Hepatocyte (in vitro differentiated cells): ENCODE results near the gene RNF34. TPM values are rescaled to one million over a fixed set of nuclear protein-coding genes. Genes with fewer than 3 reads are reported as not detected.

ENCODE experiments used
- DNase-seq: peaks from one replicate; pipeline ENCODE4 v3.0.0-alpha.2; 2016; ENCODE audit warnings: low spot score
- H2AFZ ChIP-seq: fragments of 200-600 bp; sonication (generic); 2 replicates; pipeline ENCODE4 v1.6.0; 2016; ENCODE audit warnings: antibody characterized with exemption, mild to moderate bottlenecking
- H3K27ac ChIP-seq: fragments of 200-600 bp; sonication (generic); 2 replicates; pipeline ENCODE4 v1.5.1; 2016; ENCODE audit warnings: mild to moderate bottlenecking
- H3K27me3 ChIP-seq: fragments of 200-600 bp; sonication (generic); 2 replicates; pipeline ENCODE4 v1.6.1; 2016
- H3K36me3 ChIP-seq: fragments of 200-600 bp; sonication (generic); replicated peaks from 2 replicates; pipeline ENCODE4 v1.5.1; 2016; ENCODE audit warnings: low read depth; ENCODE audit not compliant: insufficient read depth
- H3K4me1 ChIP-seq: fragments of 200-600 bp; sonication (generic); 2 replicates; pipeline ENCODE4 v1.5.1; 2016; ENCODE audit warnings: mild to moderate bottlenecking, moderate library complexity; ENCODE audit not compliant: insufficient read depth
- H3K4me2 ChIP-seq: fragments of 200-600 bp; sonication (generic); 2 replicates; pipeline ENCODE4 v1.6.0; 2016
- H3K4me3 ChIP-seq: fragments of 200-600 bp; sonication (generic); 2 replicates; pipeline ENCODE4 v1.5.1; 2016; ENCODE audit warnings: mild to moderate bottlenecking
- H3K79me2 ChIP-seq: fragments of 200-600 bp; sonication (generic); 2 replicates; pipeline ENCODE4 v1.6.0; 2017; ENCODE audit warnings: mild to moderate bottlenecking
- H3K9me2 ChIP-seq: fragments of 200-600 bp; sonication (generic); replicated peaks from 2 replicates; pipeline ENCODE4 v1.6.0; 2017; ENCODE audit warnings: mild to moderate bottlenecking; ENCODE audit not compliant: insufficient read depth
- H3K9me3 ChIP-seq: fragments of 200-600 bp; sonication (generic); 2 replicates; pipeline ENCODE4 v1.5.1; 2016; ENCODE audit warnings: low read depth, mild to moderate bottlenecking
- H4K20me1 ChIP-seq: fragments of 200-600 bp; sonication (generic); 2 replicates; pipeline ENCODE4 v1.6.0; 2016; ENCODE audit warnings: mild to moderate bottlenecking; ENCODE audit not compliant: insufficient read depth, poor library complexity, severe bottlenecking
- EZH2 ChIP-seq: fragments of 200-600 bp; sonication (generic); IDR thresholded peaks from 2 replicates; pipeline ENCODE4 v1.6.1; 2016; ENCODE audit warnings: antibody characterized with exemption, mild to moderate bottlenecking, borderline replicate concordance
- EZH2phosphoT487 ChIP-seq: fragments of 200-600 bp; sonication (generic); IDR thresholded peaks from one replicate; pipeline ENCODE4 v1.6.1; 2018; ENCODE audit warnings: antibody characterized with exemption, mild to moderate bottlenecking, low read depth, moderate library complexity; ENCODE audit not compliant: unreplicated experiment, severe bottlenecking
- WGBS: methylation state at CpG from one replicate; pipeline ENCODE4 v1.1.6; 2016; ENCODE audit warnings: low lambda C conversion rate; ENCODE audit errors: missing lambda C conversion rate; 5-methylcytosine and 5-hydroxymethylcytosine counted together
- polyA plus RNA-seq: library from polyadenylated mRNA; unstranded; fragments of >200 nt; fragmentation: Nextera tagmentation; extraction: Ambion mirVana; gene quantifications from 2 replicates; pipeline ENCODE4 v1.2.1, GENCODE V29; 2016
- total RNA-seq: library from RNA; depleted of rRNA; stranded (reverse); fragments of >200 nt; gene quantifications from 2 replicates; pipeline ENCODE4 v1.2.3, GENCODE V29; 2014
- TF ChIP-seq, protein P1 (sequence below): fragments of 200-600 bp; sonication (generic); IDR thresholded peaks from 2 replicates; pipeline ENCODE4 v1.5.1; 2016; ENCODE audit warnings: antibody characterized with exemption, mild to moderate bottlenecking; ENCODE audit not compliant: poor library complexity

The RNF34 gene
- total and polyA plus RNA-seq, 2 experiments from 2014 or later, result 37.0 to 42.2 TPM

DNA sequence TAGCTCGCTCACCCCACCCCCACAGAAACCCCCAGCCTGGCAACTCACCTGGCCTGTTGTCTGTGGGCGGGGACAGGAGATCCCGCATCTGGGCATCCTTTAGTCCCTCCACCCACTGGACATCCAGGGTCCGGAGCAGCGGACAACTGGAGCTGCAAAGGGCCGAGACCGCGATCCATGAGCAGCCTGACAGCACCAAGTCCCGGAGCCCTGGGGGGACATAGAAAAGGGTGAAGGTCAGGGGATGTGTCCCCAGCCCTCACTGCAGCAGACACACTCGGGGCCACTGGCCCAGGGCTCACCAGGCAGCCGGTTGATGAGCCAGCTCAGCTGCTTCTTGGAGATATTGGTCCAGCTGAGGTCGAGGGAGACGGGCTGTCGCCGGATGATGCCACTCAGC is 40.9 kb downstream of the RNF34 start:
- Histone ChIP-seq H3K4me1 (no peaks in the 10 kb centered on the region), H3K4me3 (no peak overlapping the region), H3K79me2 (no peaks in the 10 kb centered on the region), H4K20me1 (no peaks in the 10 kb centered on the region), H3K27me3 (no peaks in the 10 kb centered on the region), H3K4me2 (no peak overlapping the region), H3K9me3 (no peaks in the 10 kb centered on the region), H2AFZ (no peak overlapping the region), H3K27ac (no peak overlapping the region), H3K36me3 (no peaks in the 10 kb centered on the region), H3K9me2 (no peaks in the 10 kb centered on the region)
- TF ChIP-seq EZH2, result no peak
- TF ChIP-seq, protein P1, sequence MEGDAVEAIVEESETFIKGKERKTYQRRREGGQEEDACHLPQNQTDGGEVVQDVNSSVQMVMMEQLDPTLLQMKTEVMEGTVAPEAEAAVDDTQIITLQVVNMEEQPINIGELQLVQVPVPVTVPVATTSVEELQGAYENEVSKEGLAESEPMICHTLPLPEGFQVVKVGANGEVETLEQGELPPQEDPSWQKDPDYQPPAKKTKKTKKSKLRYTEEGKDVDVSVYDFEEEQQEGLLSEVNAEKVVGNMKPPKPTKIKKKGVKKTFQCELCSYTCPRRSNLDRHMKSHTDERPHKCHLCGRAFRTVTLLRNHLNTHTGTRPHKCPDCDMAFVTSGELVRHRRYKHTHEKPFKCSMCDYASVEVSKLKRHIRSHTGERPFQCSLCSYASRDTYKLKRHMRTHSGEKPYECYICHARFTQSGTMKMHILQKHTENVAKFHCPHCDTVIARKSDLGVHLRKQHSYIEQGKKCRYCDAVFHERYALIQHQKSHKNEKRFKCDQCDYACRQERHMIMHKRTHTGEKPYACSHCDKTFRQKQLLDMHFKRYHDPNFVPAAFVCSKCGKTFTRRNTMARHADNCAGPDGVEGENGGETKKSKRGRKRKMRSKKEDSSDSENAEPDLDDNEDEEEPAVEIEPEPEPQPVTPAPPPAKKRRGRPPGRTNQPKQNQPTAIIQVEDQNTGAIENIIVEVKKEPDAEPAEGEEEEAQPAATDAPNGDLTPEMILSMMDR, result no peak
- no peak for TF ChIP-seq EZH2phosphoT487
- no peak for DNase-seq
- WGBS, result 98% methylated on average over 15 of the region's 15 CpGs

DNA sequence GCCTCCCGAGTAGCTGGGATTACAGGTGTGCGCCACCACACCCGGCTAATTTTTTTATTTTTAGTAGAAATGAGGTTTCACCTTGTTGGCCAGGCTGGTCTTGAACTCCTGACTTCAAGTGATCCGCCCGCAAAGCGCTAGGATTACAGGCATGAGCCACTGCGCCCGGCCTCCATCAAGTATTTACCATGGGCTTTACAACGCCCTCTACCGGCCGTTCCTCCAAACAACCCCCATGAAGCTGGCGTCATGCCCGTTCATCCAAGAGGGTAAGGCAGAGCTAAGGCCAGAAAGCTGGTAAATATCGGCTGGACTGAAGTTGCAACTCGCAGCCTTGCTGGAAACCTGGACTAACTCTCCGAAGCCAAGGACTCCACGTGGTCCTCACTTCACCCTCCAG is 41.6 kb downstream of the RNF34 start:
- no peak overlapping the region for H3K27ac ChIP-seq
- no peaks in the 10 kb centered on the region for H3K9me2 ChIP-seq
- H3K79me2 ChIP-seq, result no peaks in the 10 kb centered on the region
- TF ChIP-seq EZH2 (no peak), EZH2phosphoT487 (no peak)
- TF ChIP-seq, protein P1, result no peak
- H3K4me3 ChIP-seq, result no peak overlapping the region
- 96% methylated on average over 17 of the region's 17 CpGs for WGBS
- H2AFZ ChIP-seq, result no peak overlapping the region
- no peaks in the 10 kb centered on the region for H3K9me3 ChIP-seq
- no peaks in the 10 kb centered on the region for H3K27me3 ChIP-seq
- H3K36me3 ChIP-seq, result no peaks in the 10 kb centered on the region
- no peak overlapping the region for H3K4me2 ChIP-seq
- DNase-seq, result no peak
- no peaks in the 10 kb centered on the region for H3K4me1 ChIP-seq
- H4K20me1 ChIP-seq, result no peaks in the 10 kb centered on the region

DNA sequence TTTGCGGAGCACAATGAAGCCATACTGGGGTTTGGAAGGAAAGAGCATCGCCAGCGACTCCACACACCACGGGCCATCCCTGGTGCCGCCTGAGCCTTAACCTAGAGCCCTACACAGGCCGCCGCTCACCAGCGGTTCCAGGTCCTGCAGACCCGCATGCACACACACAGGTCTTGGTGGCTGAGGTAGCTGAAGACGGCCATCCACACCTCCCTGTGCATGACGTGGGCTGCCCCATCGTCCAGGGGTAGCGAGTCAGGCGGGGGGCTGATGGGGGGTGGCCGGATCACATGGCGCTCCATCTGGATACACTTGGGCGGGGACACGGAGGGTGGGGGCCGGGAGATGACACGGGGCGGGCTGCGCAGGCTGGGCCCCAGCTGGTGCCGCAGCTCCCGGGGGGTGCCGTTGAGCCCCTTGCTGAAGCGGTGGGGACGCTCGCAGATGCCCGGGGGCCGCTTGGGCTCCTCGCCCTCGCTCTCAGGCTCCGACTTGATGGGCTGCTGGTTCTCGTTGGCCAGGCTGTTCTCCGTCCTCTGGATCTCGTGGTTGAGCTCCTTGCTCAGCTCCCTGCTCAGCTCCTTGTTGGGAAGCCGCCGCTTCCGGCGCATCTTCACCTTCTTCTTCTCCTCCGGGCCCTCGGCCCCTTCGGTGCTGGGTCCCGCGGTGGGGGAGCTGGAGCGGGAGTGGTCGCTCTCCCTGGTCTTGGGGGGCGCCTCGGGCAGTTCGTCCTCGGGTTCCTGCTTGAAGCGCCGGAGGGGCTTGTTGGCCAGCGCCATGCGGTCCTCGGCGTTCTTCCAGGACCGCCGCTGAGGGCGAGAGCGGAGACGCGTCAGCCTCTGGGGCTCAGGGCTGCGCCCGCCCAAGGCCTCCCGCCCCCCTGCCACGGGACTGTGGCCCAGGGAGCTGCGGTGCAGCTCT is 42.4 kb downstream of the RNF34 start:
- no peaks in the 10 kb centered on the region for H4K20me1 ChIP-seq
- no peaks in the 10 kb centered on the region for H3K9me3 ChIP-seq
- H3K27me3 ChIP-seq, result no peaks in the 10 kb centered on the region
- 99% methylated on average over 46 of the region's 68 CpGs for WGBS
- no peak overlapping the region for H3K4me3 ChIP-seq
- H3K9me2 ChIP-seq, result no peaks in the 10 kb centered on the region
- H3K4me1 ChIP-seq, result no peaks in the 10 kb centered on the region
- H3K4me2 ChIP-seq, result no peak overlapping the region
- no peak overlapping the region for H3K27ac ChIP-seq
- no peak overlapping the region for H2AFZ ChIP-seq
- TF ChIP-seq, protein P1, result no peak
- no peak for TF ChIP-seq EZH2phosphoT487
- no peak for TF ChIP-seq EZH2
- H3K79me2 ChIP-seq, result no peaks in the 10 kb centered on the region
- no peaks in the 10 kb centered on the region for H3K36me3 ChIP-seq
- DNase-seq, result no peak
